ENCODE data around the gene CACNB2. TPM values are rescaled to one million over a fixed set of nuclear protein-coding genes. Genes with fewer than 3 reads are reported as not detected.

The CACNB2 gene
- polyA plus RNA-seq, 1 experiment: 0.12 TPM

- Histone ChIP-seq H3K36me3 (ENCODE audit: control insufficient read depth, insufficient read depth, low read length) (no peaks in the 10 kb centered on the region), H3K4me3 (ENCODE audit: low read depth, low read length) (no peak overlapping the region), H3K27me3 (ENCODE audit: control insufficient read depth, insufficient read depth, low read length) (0 out of 2 replicates have a peak, but pooled peaks cover 1% of the 10 kb centered on the region)
- TF ChIP-seq, protein P1, sequence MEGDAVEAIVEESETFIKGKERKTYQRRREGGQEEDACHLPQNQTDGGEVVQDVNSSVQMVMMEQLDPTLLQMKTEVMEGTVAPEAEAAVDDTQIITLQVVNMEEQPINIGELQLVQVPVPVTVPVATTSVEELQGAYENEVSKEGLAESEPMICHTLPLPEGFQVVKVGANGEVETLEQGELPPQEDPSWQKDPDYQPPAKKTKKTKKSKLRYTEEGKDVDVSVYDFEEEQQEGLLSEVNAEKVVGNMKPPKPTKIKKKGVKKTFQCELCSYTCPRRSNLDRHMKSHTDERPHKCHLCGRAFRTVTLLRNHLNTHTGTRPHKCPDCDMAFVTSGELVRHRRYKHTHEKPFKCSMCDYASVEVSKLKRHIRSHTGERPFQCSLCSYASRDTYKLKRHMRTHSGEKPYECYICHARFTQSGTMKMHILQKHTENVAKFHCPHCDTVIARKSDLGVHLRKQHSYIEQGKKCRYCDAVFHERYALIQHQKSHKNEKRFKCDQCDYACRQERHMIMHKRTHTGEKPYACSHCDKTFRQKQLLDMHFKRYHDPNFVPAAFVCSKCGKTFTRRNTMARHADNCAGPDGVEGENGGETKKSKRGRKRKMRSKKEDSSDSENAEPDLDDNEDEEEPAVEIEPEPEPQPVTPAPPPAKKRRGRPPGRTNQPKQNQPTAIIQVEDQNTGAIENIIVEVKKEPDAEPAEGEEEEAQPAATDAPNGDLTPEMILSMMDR (IDR thresholded peaks at IDR 0.05; ENCODE audit: insufficient read depth, low read depth, low read length): no peak
- POLR2A ChIA-PET: no interaction called here
- DNase-seq (ENCODE audit: low read depth): no peak
- CTCF ChIA-PET: interaction anchor here (1.3 kb wide), 1 partner anchor 365 kb away, joined by 3 read pairs; no protein-coding TSS in a partner anchor
Measured at GRCh38 chr10:18213271-18213670, 73.0 kb downstream of the CACNB2 start.

DNA sequence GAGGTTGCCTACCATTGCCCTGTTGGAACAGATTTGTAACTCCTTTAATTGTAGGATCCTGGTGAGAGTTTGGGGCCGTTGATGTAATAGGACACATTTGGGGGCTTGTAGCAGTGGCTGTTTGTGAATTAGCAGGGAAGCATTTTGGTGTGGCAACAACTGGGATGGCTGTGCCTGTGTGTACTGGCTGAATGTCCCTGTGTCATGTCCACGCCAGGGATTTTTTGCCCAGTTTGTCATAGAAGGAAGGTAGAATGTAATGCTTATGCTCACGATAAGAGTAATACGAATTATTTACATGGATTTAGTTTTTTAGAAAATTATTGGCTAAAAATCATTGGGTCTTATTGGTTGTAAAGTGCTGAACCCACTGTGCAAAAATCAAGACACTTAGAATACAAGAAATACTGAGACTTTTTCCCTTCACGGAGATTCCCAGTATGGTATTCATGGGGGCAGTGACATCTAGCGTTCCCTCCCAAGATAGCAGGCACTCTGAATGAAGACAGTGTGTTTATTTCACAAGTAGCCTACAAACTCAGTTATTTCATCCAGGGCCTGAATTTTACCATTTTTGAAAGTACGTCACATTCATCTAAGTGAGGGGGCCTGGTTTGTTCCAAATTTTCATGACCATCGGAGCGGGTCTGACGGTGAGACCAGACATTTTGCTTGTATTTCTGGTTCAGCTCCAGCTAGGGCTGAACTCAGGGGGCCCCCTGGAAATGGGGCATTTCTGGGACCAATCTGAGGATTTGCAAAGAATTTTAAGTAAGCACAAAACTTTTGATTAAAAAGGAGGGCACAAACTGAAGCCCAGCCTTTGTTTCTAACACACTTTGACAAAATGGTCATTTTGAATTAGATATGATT lies 74.7 kb downstream of the CACNB2 start:
- POLR2A ChIA-PET: no interaction called here
- DNase-seq (ENCODE audit: low read depth): no peak
- TF ChIP-seq, protein P1 (IDR thresholded peaks at IDR 0.05; ENCODE audit: insufficient read depth, low read depth, low read length): peak; percentile 87
- H3K27me3 ChIP-seq (ENCODE audit: control insufficient read depth, insufficient read depth, low read length): 0 out of 2 replicates have a peak, but pooled peaks cover 1% of the 10 kb centered on the region
- H3K4me3 ChIP-seq (ENCODE audit: low read depth, low read length): no peak overlapping the region
- H3K36me3 ChIP-seq (ENCODE audit: control insufficient read depth, insufficient read depth, low read length): no peaks in the 10 kb centered on the region
- CTCF ChIA-PET: interaction anchor here (0.6 to 2.9 kb wide), 7 partner anchors 19 to 367 kb away, joined by 3 to 16 read pairs (median 3); no protein-coding TSS in a partner anchor

DNA sequence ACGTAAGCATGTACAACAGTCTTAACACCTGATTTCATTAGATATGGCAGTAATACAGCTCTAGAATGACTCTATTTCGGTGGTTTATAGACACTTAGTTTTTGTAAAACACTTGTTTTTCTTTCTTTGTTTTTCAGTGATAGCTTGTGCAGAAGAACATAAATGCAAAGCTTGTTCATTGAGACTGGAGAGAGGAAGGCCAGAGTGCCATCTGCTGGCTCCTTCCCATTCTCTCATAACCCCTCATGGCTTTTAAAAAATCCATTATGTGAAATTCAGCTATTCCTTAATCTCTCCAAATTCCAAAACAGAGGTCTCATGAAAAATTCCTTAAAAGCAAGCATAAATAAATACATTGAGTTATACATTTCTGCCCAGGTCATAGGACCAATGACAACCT lies 76.3 kb downstream of the CACNB2 start:
- ChIA-PET CTCF (interaction anchor here (0.6 to 2.9 kb wide), 26 partner anchors 9 to 406 kb away, joined by 3 to 16 read pairs (median 4); no protein-coding TSS in a partner anchor), POLR2A (no interaction called here)
- no peaks in the 10 kb centered on the region for H3K36me3 ChIP-seq (ENCODE audit: control insufficient read depth, insufficient read depth, low read length)
- H3K27me3 ChIP-seq (ENCODE audit: control insufficient read depth, insufficient read depth, low read length): 0 out of 2 replicates have a peak, but pooled peaks cover 1% of the 10 kb centered on the region
- TF ChIP-seq, protein P1 (IDR thresholded peaks at IDR 0.05; ENCODE audit: insufficient read depth, low read depth, low read length): peak; percentile 56
- H3K4me3 ChIP-seq (ENCODE audit: low read depth, low read length): no peak overlapping the region
- no peak for DNase-seq (ENCODE audit: low read depth)

GRCh38 chr10:18217577-18217976 lies 77.4 kb downstream of the CACNB2 start:
- TF ChIP-seq, protein P1 (IDR thresholded peaks at IDR 0.05; ENCODE audit: insufficient read depth, low read depth, low read length): no peak
- no peak for DNase-seq (ENCODE audit: low read depth)
- ChIA-PET CTCF (interaction anchor here (1.6 to 2.9 kb wide), 3 partner anchors 8 to 369 kb away, joined by 5 to 16 read pairs (median 14); no protein-coding TSS in a partner anchor), POLR2A (no interaction called here)
- Histone ChIP-seq H3K36me3 (ENCODE audit: control insufficient read depth, insufficient read depth, low read length) (no peaks in the 10 kb centered on the region), H3K4me3 (ENCODE audit: low read depth, low read length) (no peak overlapping the region), H3K27me3 (ENCODE audit: control insufficient read depth, insufficient read depth, low read length) (0 out of 2 replicates have a peak, but pooled peaks cover 1% of the 10 kb centered on the region)

DNA sequence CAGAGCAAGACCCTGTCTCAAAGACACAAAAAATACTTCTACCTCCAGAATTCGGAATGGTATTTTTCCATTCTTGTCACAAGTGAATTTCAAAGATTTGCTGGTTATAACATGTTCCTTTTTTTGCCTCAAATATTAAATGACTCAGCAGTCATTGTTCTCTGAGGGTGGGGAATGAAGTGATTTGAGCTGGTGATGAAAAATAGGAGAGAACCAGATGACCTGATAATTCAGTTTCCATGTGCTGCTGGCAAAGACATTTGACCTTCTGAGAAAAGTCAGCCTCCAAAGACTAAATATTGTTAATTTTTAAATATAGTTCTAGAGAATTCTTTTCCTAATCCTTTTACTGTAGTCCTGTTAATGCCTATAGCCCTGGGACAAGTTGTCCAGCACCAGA lies 78.9 kb downstream of the CACNB2 start:
- ChIA-PET CTCF (interaction anchor here (1.1 to 1.5 kb wide), 2 partner anchors 19 to 371 kb away, joined by 3 to 4 read pairs; no protein-coding TSS in a partner anchor), POLR2A (no interaction called here)
- Histone ChIP-seq H3K36me3 (ENCODE audit: control insufficient read depth, insufficient read depth, low read length) (no peaks in the 10 kb centered on the region), H3K27me3 (ENCODE audit: control insufficient read depth, insufficient read depth, low read length) (0 out of 2 replicates have a peak, but pooled peaks cover 1% of the 10 kb centered on the region), H3K4me3 (ENCODE audit: low read depth, low read length) (no peak overlapping the region)
- TF ChIP-seq, protein P1 (IDR thresholded peaks at IDR 0.05; ENCODE audit: insufficient read depth, low read depth, low read length): no peak
- DNase-seq (ENCODE audit: low read depth): no peak

Measured in BJ (cell line).